Activated B cell treated with CpG ODN at 0.5 μM for 24 hours (primary cell): Measurements from ENCODE around the gene IFI35. TPM values are rescaled to one million over a fixed set of nuclear protein-coding genes. Genes with fewer than 3 reads are reported as not detected.
"Not testable (repeated sequence)": the region's sequence is repeated elsewhere in the genome, so short reads cannot be mapped to it uniquely, and the experiment has no call there.

Experiments used
- ATAC-seq: fragments of 200-7000 bp; cut with Tn5 transposase; one replicate; pipeline ENCODE4 v1.10.0; 2021; ENCODE audit warnings: low read depth, mild to moderate bottlenecking, moderate library complexity
- CTCF ChIA-PET: fragments of 350-600 bp; sonication (Branson Sonifier 250); formaldehyde crosslinking; loops from one replicate; lab custom pipeline; 2021; ENCODE audit warnings: antibody characterized with exemption; lab: Charles Lee
- POLR2A ChIA-PET: fragments of 350-600 bp; sonication (Branson Sonifier 250); formaldehyde crosslinking; loops from one replicate; lab custom pipeline; 2021; ENCODE audit warnings: antibody characterized with exemption; lab: Charles Lee
- DNase-seq: peaks from one replicate; pipeline ENCODE4 v3.0.0; 2022
- H3K27ac Mint-ChIP-seq: one replicate; pipeline ENCODE4 v1.8.0; 2020; ENCODE audit warnings: mixed read lengths
- H3K27me3 Mint-ChIP-seq: one replicate; pipeline ENCODE4 v1.8.0; 2021; ENCODE audit warnings: mixed read lengths
- H3K36me3 Mint-ChIP-seq: one replicate; pipeline ENCODE4 v1.8.0; 2021; ENCODE audit warnings: low read depth, mixed read lengths
- H3K4me1 Mint-ChIP-seq: one replicate; pipeline ENCODE4 v1.8.0; 2021; ENCODE audit warnings: mixed read lengths
- H3K4me3 Mint-ChIP-seq: one replicate; pipeline ENCODE4 v1.8.0; 2020; ENCODE audit warnings: mild to moderate bottlenecking, mixed read lengths
- H3K9me3 Mint-ChIP-seq: one replicate; pipeline ENCODE4 v1.8.0; 2020; ENCODE audit warnings: mixed read lengths
- intact Hi-C: fragments of 100-400 bp; cut with micrococcal nuclease; formaldehyde crosslinking; loops from one replicate; pipeline ENCODE4 v1.15.1; 2024
- total RNA-seq: library from RNA; stranded (reverse); gene quantifications from 2 replicates; pipeline ENCODE4 v1.2.3, GENCODE V29; 2022
- TF ChIP-seq, protein P1 (sequence below): fragments of 200-600 bp; IDR thresholded peaks from one replicate; pipeline ENCODE4 v1.8.0; 2022; ENCODE audit warnings: antibody characterized with exemption, mild to moderate bottlenecking

Gene IFI35
- total RNA-seq, 1 donor from 2014 or later, result 50.5 TPM

GRCh38 chr17:42971589-42971988, 35.0 kb upstream of the IFI35 start:
- H3K27ac Mint-ChIP-seq, result no peak overlapping the region
- POLR2A ChIA-PET, result no interaction called here
- no peak overlapping the region for H3K4me3 Mint-ChIP-seq
- DNase-seq, result no peak
- H3K27me3 Mint-ChIP-seq, result no peaks in the 10 kb centered on the region
- H3K36me3 Mint-ChIP-seq, result no peaks in the 10 kb centered on the region
- H3K9me3 Mint-ChIP-seq, result no peaks in the 10 kb centered on the region
- no peaks in the 10 kb centered on the region for H3K4me1 Mint-ChIP-seq
- CTCF ChIA-PET, result no interaction called here
- no peak for ATAC-seq
- intact Hi-C loops, result no loop called here
- TF ChIP-seq, protein P1, sequence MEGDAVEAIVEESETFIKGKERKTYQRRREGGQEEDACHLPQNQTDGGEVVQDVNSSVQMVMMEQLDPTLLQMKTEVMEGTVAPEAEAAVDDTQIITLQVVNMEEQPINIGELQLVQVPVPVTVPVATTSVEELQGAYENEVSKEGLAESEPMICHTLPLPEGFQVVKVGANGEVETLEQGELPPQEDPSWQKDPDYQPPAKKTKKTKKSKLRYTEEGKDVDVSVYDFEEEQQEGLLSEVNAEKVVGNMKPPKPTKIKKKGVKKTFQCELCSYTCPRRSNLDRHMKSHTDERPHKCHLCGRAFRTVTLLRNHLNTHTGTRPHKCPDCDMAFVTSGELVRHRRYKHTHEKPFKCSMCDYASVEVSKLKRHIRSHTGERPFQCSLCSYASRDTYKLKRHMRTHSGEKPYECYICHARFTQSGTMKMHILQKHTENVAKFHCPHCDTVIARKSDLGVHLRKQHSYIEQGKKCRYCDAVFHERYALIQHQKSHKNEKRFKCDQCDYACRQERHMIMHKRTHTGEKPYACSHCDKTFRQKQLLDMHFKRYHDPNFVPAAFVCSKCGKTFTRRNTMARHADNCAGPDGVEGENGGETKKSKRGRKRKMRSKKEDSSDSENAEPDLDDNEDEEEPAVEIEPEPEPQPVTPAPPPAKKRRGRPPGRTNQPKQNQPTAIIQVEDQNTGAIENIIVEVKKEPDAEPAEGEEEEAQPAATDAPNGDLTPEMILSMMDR, result no peak

- CTCF ChIA-PET, DNase-seq, H3K27me3 Mint-ChIP-seq, POLR2A ChIA-PET, ATAC-seq, H3K4me1 Mint-ChIP-seq, H3K4me3 Mint-ChIP-seq, intact Hi-C loops, H3K9me3 Mint-ChIP-seq, H3K36me3 Mint-ChIP-seq, H3K27ac Mint-ChIP-seq: not testable (repeated sequence)
Observed at GRCh38 chr17:42973323-42973722, 33.3 kb upstream of the IFI35 start.

GRCh38 chr17:42975265-42975664, 31.3 kb upstream of the IFI35 start:
- no peaks in the 10 kb centered on the region for H3K36me3 Mint-ChIP-seq
- TF ChIP-seq, protein P1, result no peak
- H3K4me1 Mint-ChIP-seq, result peaks cover 10% of the 10 kb centered on the region
- no peaks in the 10 kb centered on the region for H3K27me3 Mint-ChIP-seq
- H3K4me3 Mint-ChIP-seq, result no peak overlapping the region
- H3K27ac Mint-ChIP-seq, result no peak overlapping the region
- no peaks in the 10 kb centered on the region for H3K9me3 Mint-ChIP-seq
- DNase-seq (no peak), ATAC-seq (no peak)
- intact Hi-C loops, result no loop called here
- CTCF ChIA-PET, result no interaction called here
- POLR2A ChIA-PET, result no interaction called here

DNA sequence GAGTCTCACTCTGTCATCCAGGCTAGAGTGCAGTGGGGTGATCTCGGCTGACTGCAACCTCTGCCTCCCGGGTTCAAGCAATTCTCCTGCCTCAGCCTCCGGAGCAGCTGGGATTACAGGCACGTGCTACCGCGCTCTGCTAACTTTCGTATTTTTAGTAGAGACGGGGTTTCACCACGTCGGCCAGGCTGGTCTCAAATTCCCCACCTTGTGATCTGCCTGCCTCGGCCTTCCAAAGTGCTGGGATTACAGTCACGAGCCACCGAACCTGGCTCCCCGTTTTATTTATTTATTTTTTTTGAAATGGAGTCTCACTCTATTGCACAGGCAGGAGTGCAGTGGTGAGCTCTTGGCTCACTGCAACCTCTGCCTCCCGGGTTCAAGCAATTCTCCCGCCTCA, 30.9 kb upstream of the IFI35 start:
- H3K27ac Mint-ChIP-seq, H3K9me3 Mint-ChIP-seq, H3K4me3 Mint-ChIP-seq, ATAC-seq, CTCF ChIA-PET, H3K27me3 Mint-ChIP-seq, intact Hi-C loops, H3K36me3 Mint-ChIP-seq, DNase-seq, POLR2A ChIA-PET: not testable (repeated sequence)
- H3K4me1 Mint-ChIP-seq, result peaks cover 12% of the 10 kb centered on the region

DNA sequence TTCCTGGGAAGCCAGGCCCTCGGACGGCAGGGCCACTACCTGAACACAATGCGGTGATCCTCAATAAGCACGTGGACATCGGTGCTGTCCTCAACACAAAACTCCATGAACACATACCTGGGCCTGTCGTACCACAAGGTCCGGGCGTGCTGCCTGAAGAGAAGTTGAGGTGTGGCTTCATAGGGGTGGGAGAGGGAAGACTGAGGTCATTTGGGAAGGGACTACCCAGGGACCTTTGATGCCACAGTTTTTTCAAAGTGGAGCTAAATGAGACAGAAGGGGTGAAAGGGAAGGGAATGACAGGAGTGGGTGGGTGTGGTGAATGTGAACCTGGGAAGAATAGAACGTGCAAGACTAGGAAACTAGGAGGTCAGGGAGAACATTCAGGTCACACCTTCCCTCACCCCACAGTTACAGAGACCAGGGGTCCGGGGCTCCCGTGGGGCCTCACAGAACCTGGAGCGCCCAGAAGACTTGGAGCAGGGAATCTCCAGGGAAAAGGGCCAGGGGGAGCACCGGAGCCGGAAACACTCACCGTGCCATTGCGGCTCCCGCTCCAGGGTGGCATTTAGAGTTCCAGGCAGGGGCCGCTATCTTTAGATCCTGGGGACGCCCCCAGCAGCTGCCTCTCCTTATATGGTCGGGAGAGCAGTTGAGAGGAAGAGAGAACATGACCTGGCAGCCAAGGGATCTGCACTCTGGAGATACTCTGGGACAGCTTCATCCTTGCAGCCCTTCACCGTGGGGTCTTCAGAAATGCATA, 26.9 kb upstream of the IFI35 start, which contains the start of gene PTGES3L:
TSS of gene PTGES3L (minus strand) at position 570 of the 763 bp plus-strand sequence. CDS start at position 543, 27 bp downstream.
- POLR2A ChIA-PET, result interaction anchor here (0.5 to 3.4 kb wide), 8 partner anchors 12 to 336 kb away, joined by 3 to 37 read pairs (median 4); partner anchors contain the start of genes AARSD1, BECN1, PSME3 and RPL27
- intact Hi-C loops, result loop anchor here (1.0 to 10.0 kb wide), 4 partner anchors 15 to 235 kb away; partner anchors contain the start of genes AARSD1, EZH1, PSME3 and RPL27
- peaks cover 43% of the 10 kb centered on the region for H3K4me1 Mint-ChIP-seq
- H3K27me3 Mint-ChIP-seq, result no peaks in the 10 kb centered on the region
- DNase-seq, result no peak
- H3K4me3 Mint-ChIP-seq, result peak within 1 kb of the TSS; percentile 99
- H3K36me3 Mint-ChIP-seq, result peaks cover 20% of the 10 kb centered on the region
- peak; percentile 29 for ATAC-seq
- TF ChIP-seq, protein P1, result no peak
- CTCF ChIA-PET, result interaction anchor here (2.7 kb wide), 1 partner anchor 18 kb away, joined by 9 read pairs; the partner anchor contains the start of gene RPL27
- no peaks in the 10 kb centered on the region for H3K9me3 Mint-ChIP-seq
- peak within 1 kb of the TSS; percentile 98 for H3K27ac Mint-ChIP-seq

GRCh38 chr17:42980274-42980765, 26.3 kb upstream of the IFI35 start, which contains the start of gene RUNDC1:
TSS of gene RUNDC1 (plus strand) at chr17:42980565. CDS start at chr17:42980577, 12 bp downstream.
- Mint-ChIP-seq H3K27ac (peak within 1 kb of the TSS; percentile 98), H3K4me1 (peaks cover 49% of the 10 kb centered on the region), H3K4me3 (peak within 1 kb of the TSS; percentile 99), H3K9me3 (no peaks in the 10 kb centered on the region), H3K36me3 (peaks cover 23% of the 10 kb centered on the region), H3K27me3 (no peaks in the 10 kb centered on the region)
- DNase-seq (peak; percentile 94), ATAC-seq (peak; percentile 76)
- POLR2A ChIA-PET, result interaction anchor here (1.0 to 3.4 kb wide), 5 partner anchors 11 to 335 kb away, joined by 3 to 37 read pairs (median 5); partner anchors contain the start of genes AARSD1, BECN1 and RPL27
- TF ChIP-seq, protein P1, result no peak
- intact Hi-C loops, result loop anchor here (1.0 to 10.0 kb wide), 4 partner anchors 16 to 236 kb away; partner anchors contain the start of genes AARSD1, EZH1, PSME3 and RPL27
- CTCF ChIA-PET, result interaction anchor here (2.7 kb wide), 1 partner anchor 17 kb away, joined by 9 read pairs; the partner anchor contains the start of gene RPL27
